IMR-90 (cell line): ENCODE data around the gene ERVK3-1.

Experiments
- CTCF ChIP-seq: conservative IDR thresholded peaks from 2 replicates; pipeline ENCODE4 v1.5.1; 2012; ENCODE audit warnings: mild to moderate bottlenecking, low read depth, low read length, improper control_type of control experiment
- FOS ChIP-seq: fragments of 150-350 bp; IDR thresholded peaks from 2 replicates; pipeline ENCODE4 v1.6.1; 2016; ENCODE audit warnings: low read depth, low read length
- POLR2A ChIP-seq: IDR thresholded peaks from 2 replicates; pipeline ENCODE4 v1.6.1; 2012; ENCODE audit warnings: mild to moderate bottlenecking, low read depth, low read length
- SMC3 ChIP-seq: fragments of 150-350 bp; IDR thresholded peaks from 2 replicates; pipeline ENCODE4 v1.6.1; 2016; ENCODE audit warnings: low read depth, mild to moderate bottlenecking, antibody characterized with exemption, low read length, moderate library complexity

- no peak for TF ChIP-seq FOS
- no peak for TF ChIP-seq POLR2A
- TF ChIP-seq CTCF = no peak
- no peak for TF ChIP-seq SMC3
Measured at GRCh38 chr19:58294743-58295374, 10.3 kb upstream of the ERVK3-1 start.
